ENCODE data around the gene CDK5RAP3. TPM values are rescaled to one million over a fixed set of nuclear protein-coding genes. Genes with fewer than 3 reads are reported as not detected.

The CDK5RAP3 gene
- total and polyA plus RNA-seq, 2 donors (not counting 3 experiments of a cell fraction or from before 2014, with no cell fraction given) = 109 to 139 TPM

DNA sequence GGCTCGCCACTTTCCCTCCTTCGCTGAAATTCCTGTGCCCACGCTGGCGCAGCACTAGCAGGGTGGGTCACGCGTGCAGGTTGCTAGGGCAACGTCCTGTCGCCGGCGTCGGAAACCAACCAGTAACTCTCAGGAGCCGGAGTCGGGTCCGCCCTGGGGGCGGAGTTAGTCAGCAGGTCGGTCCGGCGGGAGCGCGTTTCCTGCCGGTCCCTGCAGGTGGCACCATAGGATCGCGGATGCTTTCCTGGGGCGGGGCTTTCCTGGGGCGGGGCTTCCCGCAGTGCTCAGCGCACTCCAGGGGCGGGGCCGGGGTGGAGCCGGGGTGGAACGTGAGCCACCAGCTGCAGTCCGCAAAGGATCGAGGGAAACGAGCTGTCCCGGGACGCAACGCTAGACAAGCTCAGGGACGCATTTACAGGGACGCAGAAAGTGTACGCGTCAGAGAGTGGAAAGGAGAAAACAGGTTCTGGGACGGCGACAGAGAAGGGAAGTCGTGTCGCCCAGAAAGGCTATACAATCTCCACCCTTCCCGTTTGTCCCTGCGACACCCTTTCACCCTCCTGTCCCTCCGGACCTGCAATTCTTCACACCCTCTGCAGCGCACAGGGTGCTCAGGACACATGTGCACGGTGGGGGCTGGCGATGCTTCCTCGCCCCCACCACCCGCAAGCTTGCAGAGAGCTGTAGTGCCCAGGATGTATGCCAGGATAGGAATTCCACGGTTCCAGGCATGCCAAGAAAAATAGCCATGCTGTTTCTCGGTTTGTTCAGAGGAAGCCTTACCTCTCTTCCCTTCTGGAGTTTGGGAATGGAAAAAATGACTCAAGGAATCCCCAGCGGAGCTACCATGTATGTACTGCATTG is 54.4 kb downstream of the CDK5RAP3 start:
- Histone ChIP-seq H3K27ac (ENCODE audit: insufficient read depth, low read depth, low read length) (no peak overlapping the region), H4K20me1 (replicated peaks; ENCODE audit: control insufficient read depth, extremely low read depth, insufficient read depth, low read length) (no peaks in the 10 kb centered on the region), H3K9me3 (replicated peaks; ENCODE audit: control insufficient read depth, insufficient read depth, low read length) (no peaks in the 10 kb centered on the region), H3K4me1 (ENCODE audit: control insufficient read depth, extremely low read depth, insufficient read depth, low read length) (peaks cover 26% of the 10 kb centered on the region), H3K27me3 (ENCODE audit: control insufficient read depth in 2 of 2, insufficient read depth in 2 of 2, low read length in 2 of 2) (no peaks in the 10 kb centered on the region), H3K79me2 (ENCODE audit: control insufficient read depth, insufficient read depth, low read length) (no peaks in the 10 kb centered on the region), H3K4me2 (ENCODE audit: insufficient read depth, low read length) (peak overlapping the region; percentile 86), H3K4me3 (replicated peaks in 1 of 3; ENCODE audit: insufficient read depth in 1 of 3, low read depth in 1 of 3, low read length in 3 of 3) (peak overlapping the region; percentile 5 to 55 (median 39)), H3K9me1 (replicated peaks; ENCODE audit: control insufficient read depth, extremely low read depth, insufficient read depth, low read length) (no peaks in the 10 kb centered on the region), H3K9ac (replicated peaks; ENCODE audit: extremely low read depth, insufficient read depth, low read length) (no peak overlapping the region), H3K36me3 (ENCODE audit: control insufficient read depth in 2 of 2, extremely low read depth in 1 of 2, insufficient read depth in 2 of 2, low read length in 2 of 2) (no peaks in the 10 kb centered on the region), H2AFZ (ENCODE audit: low read depth, low read length) (peak overlapping the region; percentile 72)
- CTCF ChIA-PET = interaction anchor here (0.5 to 7.3 kb wide), 32 partner anchors 10 to 927 kb away, joined by 3 to 210 read pairs (median 5); partner anchors contain the start of genes CDK5RAP3, HOXB6, NFE2L1 and SNX11
- FAIRE-seq (peak; percentile 96), DNase-seq (ENCODE audit: low read depth, low spot score) (peak; percentile 97)
- BruUV-seq (replicated peaks) = no TSS peak
- TF ChIP-seq EZH2 (IDR thresholded peaks at IDR 0.05; ENCODE audit: borderline replicate concordance, low read depth, low read length, severe bottlenecking) (no peak), JUN (IDR thresholded peaks at IDR 0.05; ENCODE audit: borderline replicate concordance, insufficient read depth, insufficient read length, low read depth) (no peak), MYC (IDR thresholded peaks at IDR 0.05; ENCODE audit: low read depth, low read length) (no peak), FOS (IDR thresholded peaks at IDR 0.05; ENCODE audit: borderline replicate concordance, insufficient read depth, low read length) (no peak), GATA2 (IDR thresholded peaks at IDR 0.05; ENCODE audit: insufficient read depth, insufficient read length, low read depth, low read length) (no peak), POLR2AphosphoS5 (IDR thresholded peaks at IDR 0.05; ENCODE audit: insufficient read depth, low read depth, low read length) (peak; percentile 48), MAX (IDR thresholded peaks at IDR 0.05; ENCODE audit: insufficient read depth, insufficient read length) (peak; percentile 87)
- TF ChIP-seq, protein P1, sequence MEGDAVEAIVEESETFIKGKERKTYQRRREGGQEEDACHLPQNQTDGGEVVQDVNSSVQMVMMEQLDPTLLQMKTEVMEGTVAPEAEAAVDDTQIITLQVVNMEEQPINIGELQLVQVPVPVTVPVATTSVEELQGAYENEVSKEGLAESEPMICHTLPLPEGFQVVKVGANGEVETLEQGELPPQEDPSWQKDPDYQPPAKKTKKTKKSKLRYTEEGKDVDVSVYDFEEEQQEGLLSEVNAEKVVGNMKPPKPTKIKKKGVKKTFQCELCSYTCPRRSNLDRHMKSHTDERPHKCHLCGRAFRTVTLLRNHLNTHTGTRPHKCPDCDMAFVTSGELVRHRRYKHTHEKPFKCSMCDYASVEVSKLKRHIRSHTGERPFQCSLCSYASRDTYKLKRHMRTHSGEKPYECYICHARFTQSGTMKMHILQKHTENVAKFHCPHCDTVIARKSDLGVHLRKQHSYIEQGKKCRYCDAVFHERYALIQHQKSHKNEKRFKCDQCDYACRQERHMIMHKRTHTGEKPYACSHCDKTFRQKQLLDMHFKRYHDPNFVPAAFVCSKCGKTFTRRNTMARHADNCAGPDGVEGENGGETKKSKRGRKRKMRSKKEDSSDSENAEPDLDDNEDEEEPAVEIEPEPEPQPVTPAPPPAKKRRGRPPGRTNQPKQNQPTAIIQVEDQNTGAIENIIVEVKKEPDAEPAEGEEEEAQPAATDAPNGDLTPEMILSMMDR (IDR thresholded peaks at IDR 0.05; ENCODE audit: extremely low read depth in 1 of 2, insufficient read depth in 1 of 2, low read depth in 1 of 2, low read length in 2 of 2) = peak; percentile 73 to 90
- intact Hi-C loops (cut with micrococcal nuclease) (loop anchor here (1.0 to 10.0 kb wide), 9 partner anchors 23 to 593 kb away; partner anchors contain the start of genes CBX1 and NFE2L1), dilution Hi-C loops (cut with MboI; ENCODE audit: extremely low pct_ligation_motif_present, low sequenced_read_pairs) (no loop called here)
- POLR2A ChIA-PET = interaction anchor here (0.6 to 1.0 kb wide), 3 partner anchors 15 to 71 kb away, joined by 3 to 5 read pairs (median 5); partner anchors contain the start of gene NFE2L1
